BLaER1 (cell line): ENCODE data around the gene DPF3.
A peak's percentile ranks its signal among the peaks of the same experiment; 100 is the strongest.

Experiments used
- H3K27ac ChIP-seq: shearing (Covaris generic); formaldehyde crosslinking; 2 replicates; pipeline ENCODE4 v1.8.1; 2022
- H3K27me3 ChIP-seq: shearing (Covaris generic); formaldehyde crosslinking; 2 replicates; pipeline ENCODE4 v1.8.1; 2022
- H3K36me3 ChIP-seq: shearing (Covaris generic); formaldehyde crosslinking; 2 replicates; pipeline ENCODE4 v1.8.1; 2022
- H3K4me1 ChIP-seq: shearing (Covaris generic); formaldehyde crosslinking; 2 replicates; pipeline ENCODE4 v1.8.1; 2022
- H3K4me2 ChIP-seq: shearing (Covaris generic); formaldehyde crosslinking; 2 replicates; pipeline ENCODE4 v1.8.1; 2022
- H3K4me3 ChIP-seq: shearing (Covaris generic); formaldehyde crosslinking; 2 replicates; pipeline ENCODE4 v1.8.1; 2022
- H3K9ac ChIP-seq: shearing (Covaris generic); formaldehyde crosslinking; 2 replicates; pipeline ENCODE4 v1.8.1; 2022
- H3K9me3 ChIP-seq: shearing (Covaris generic); formaldehyde crosslinking; 2 replicates; pipeline ENCODE4 v1.8.1; 2022
- H4K20me1 ChIP-seq: shearing (Covaris generic); formaldehyde crosslinking; 2 replicates; pipeline ENCODE4 v1.8.1; 2022
- Cebpa-rat ChIP-seq: shearing (Covaris generic); IDR thresholded peaks from 2 replicates; pipeline ENCODE4 v1.8.1; 2022

The DPF3 gene

DNA sequence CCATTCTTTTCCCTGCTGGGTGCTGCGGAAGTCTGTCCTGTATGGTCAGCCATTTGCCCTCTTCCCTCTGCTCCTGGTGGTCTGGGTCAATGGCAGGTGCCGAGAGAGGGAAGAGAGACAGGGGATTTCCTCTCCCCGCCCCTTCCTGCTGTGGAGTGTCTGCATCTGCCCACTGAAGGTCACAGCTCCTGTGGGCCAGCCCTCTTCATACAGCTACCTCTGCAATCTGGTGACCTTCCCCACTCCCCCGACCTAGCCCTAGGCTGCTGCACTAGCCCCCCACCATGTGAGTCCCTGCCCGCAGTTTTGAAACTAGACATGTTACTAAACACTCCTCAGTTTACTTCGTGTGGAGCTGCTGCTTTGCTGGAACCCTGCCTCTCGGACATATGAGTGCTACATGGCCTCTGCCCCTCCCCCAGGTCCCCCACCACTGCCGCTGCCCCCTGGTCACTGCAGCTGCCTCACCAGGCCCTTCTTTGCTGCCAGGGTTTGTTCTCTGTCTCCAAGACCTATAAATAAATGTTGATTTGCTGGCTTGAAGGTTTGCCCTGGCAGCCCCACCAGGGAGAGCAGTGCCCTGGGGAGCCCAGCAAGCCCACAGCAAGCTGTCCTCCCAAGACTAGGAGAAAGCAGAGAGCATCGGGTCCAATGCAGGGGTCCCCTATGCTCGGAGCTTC is 102.9 kb downstream of the DPF3 start:
- H3K36me3 ChIP-seq, result no peaks in the 10 kb centered on the region
- no peaks in the 10 kb centered on the region for H3K27me3 ChIP-seq
- no peak for TF ChIP-seq Cebpa-rat
- H3K9ac ChIP-seq, result no peak overlapping the region
- H3K4me2 ChIP-seq, result peak overlapping the region; percentile 34
- no peaks in the 10 kb centered on the region for H3K9me3 ChIP-seq
- H3K4me1 ChIP-seq, result peaks cover 29% of the 10 kb centered on the region
- no peak overlapping the region for H3K4me3 ChIP-seq
- no peak overlapping the region for H3K27ac ChIP-seq
- no peaks in the 10 kb centered on the region for H4K20me1 ChIP-seq

DNA sequence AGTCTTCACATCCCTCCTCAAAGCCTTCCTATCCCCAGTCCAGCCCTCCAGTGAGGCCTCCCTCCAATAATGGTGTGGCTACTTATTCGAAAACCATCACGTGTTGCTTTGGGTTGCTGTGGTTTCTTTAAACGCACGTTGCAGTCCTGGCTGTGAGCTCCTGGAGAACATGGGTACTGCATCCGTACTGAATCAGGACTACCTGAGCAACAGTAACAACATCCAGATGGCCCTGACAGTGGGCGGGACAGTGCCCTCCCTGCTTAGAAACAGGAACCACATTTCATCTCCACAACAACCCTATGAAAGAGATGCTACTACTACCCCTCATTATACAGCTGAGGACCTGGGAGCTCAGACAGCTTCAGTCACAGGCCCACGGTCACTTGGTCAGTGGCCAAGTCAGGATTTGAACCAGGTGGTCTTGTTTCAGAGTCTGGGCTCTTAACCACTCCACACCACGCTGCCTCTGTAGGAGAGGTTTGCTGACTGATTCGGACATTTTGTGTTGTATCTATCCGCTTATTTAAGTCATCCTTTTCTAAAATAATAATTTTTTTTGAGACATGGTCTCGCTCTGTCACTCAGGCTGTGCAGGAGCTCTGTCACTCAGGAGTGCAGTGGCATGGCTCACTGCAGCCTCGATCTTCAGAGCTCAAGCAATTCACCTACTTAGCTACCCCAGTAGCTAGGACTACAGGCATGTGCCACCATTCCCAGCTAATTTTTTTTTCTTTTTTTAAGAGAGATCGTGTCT is 104.8 kb downstream of the DPF3 start:
- Histone ChIP-seq H3K36me3 (no peaks in the 10 kb centered on the region), H3K4me3 (no peak overlapping the region), H3K9ac (no peak overlapping the region), H3K27ac (no peak overlapping the region), H3K4me1 (peaks cover 29% of the 10 kb centered on the region), H4K20me1 (no peaks in the 10 kb centered on the region), H3K9me3 (no peaks in the 10 kb centered on the region), H3K4me2 (peak overlapping the region; percentile 7), H3K27me3 (no peaks in the 10 kb centered on the region)
- no peak for TF ChIP-seq Cebpa-rat

DNA sequence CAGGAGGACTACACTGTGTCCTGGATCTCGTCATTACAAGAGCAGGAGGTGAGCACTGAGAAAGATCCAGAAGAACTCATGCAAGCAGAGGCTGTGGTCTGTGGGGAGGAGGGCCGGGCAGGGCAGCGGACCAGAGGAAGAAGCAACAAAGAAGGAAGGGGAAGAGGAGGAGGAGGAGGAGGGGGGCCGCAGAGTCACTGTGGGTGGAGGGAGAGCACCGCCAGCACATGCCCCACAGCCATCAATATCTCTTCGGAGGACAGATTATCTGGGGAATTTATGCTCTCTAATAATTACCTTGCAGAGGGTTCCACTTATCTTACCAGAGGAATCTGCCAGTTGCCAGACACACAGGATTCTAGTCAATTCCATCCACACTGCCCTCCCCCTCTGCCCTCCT is 105.6 kb downstream of the DPF3 start:
- Histone ChIP-seq H4K20me1 (no peaks in the 10 kb centered on the region), H3K27me3 (no peaks in the 10 kb centered on the region), H3K27ac (no peak overlapping the region), H3K9ac (no peak overlapping the region), H3K4me3 (no peak overlapping the region), H3K4me2 (peak overlapping the region; percentile 52), H3K36me3 (no peaks in the 10 kb centered on the region), H3K9me3 (no peaks in the 10 kb centered on the region), H3K4me1 (peaks cover 29% of the 10 kb centered on the region)
- TF ChIP-seq Cebpa-rat, result no peak

DNA sequence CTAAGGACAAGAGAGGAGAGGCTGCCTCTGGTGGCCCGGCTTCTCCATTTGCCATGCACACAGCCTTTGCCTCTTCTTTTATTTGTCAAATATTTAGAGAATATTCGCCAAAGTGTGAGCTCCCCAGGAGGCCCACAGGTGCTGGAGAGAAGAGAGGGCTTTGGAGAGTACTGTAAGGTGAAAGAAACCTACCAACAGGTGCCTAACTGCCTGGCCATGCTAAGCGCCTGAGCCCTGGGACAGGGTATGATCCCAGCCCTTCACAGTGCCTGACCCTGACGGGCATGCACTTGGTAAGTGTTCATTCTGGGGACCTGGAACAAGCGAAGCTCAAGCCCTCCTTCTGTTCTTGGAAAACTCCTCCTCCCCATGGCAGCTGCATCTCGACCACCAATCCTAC is 106.1 kb downstream of the DPF3 start:
- Histone ChIP-seq H3K9ac (no peak overlapping the region), H3K27ac (no peak overlapping the region), H4K20me1 (no peaks in the 10 kb centered on the region), H3K27me3 (no peaks in the 10 kb centered on the region), H3K36me3 (no peaks in the 10 kb centered on the region), H3K9me3 (no peaks in the 10 kb centered on the region), H3K4me1 (peaks cover 29% of the 10 kb centered on the region), H3K4me2 (peak overlapping the region; percentile 52), H3K4me3 (no peak overlapping the region)
- TF ChIP-seq Cebpa-rat, result no peak

DNA sequence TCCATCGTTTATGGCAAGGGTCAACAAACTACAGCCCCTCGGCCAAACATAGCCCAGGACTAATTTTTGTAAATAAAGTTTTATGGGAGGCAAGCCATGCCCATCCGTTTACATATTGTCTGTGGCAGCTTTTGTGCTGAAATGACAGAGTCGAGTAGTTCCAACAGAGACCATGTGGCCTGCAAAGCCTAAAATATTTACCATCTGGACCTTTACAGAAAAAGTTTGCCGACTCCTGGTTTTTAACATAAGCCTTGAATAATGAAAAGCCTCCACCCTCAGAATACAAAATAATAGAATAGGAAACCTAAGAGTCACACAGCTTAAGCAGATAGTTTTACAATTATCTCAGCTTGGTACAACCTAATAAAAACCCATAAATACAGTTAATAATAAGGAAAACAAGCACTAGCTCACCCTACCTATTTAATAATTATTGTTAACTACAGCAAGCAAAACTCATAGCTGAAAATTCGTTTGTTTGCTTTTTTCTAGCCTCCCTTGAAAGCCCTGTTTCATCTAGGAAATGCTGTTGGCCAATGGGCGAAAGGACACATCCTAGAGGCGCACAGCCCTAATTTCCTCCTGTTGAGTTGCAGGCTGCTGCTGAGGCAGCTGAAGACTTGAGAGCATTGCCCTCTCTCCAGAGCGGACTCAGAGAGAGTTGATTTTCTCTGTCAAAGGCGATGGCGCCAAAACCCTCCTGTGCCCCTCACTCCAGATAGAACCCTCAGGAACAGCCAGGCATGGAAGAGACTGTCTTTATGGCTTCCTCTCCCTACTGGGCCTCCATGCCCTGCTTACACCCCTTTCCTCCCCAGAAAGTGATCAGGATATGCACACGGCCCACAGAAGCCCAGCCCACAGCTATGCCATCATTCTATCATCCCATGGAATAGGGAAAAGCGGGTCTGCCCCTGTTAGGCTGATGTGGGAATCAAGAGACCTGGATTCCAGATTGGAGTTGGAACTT is 107.2 kb downstream of the DPF3 start:
- TF ChIP-seq Cebpa-rat, result no peak
- Histone ChIP-seq H3K9ac (no peak overlapping the region), H3K4me2 (no peak overlapping the region), H3K4me1 (peaks cover 29% of the 10 kb centered on the region), H3K27ac (no peak overlapping the region), H3K27me3 (no peaks in the 10 kb centered on the region), H3K36me3 (no peaks in the 10 kb centered on the region), H3K9me3 (no peaks in the 10 kb centered on the region), H4K20me1 (no peaks in the 10 kb centered on the region), H3K4me3 (no peak overlapping the region)

DNA sequence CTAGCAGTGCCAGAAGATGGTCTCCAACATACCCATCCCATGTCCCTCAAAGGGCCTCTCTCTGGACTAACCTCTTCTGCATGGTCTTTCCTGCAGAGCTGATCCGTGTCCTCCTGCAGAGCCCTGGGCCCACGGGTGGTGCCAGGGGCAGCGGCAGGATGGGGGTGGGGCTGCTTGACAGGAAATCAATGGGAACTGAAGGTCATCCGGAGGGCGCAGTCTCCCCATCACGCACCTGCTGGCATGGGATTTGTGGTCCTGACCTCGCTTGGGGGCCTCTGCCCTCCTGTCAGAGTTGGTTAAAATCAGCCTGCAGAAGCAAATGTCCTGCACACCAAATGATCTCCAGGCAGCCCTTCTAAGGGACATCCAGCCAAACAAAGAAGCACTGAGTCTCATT is 110.2 kb downstream of the DPF3 start:
- Histone ChIP-seq H3K4me3 (no peak overlapping the region), H3K36me3 (no peaks in the 10 kb centered on the region), H3K27ac (no peak overlapping the region), H3K4me2 (no peak overlapping the region), H3K4me1 (peaks cover 10% of the 10 kb centered on the region), H4K20me1 (no peaks in the 10 kb centered on the region), H3K27me3 (no peaks in the 10 kb centered on the region), H3K9me3 (no peaks in the 10 kb centered on the region), H3K9ac (no peak overlapping the region)
- no peak for TF ChIP-seq Cebpa-rat

DNA sequence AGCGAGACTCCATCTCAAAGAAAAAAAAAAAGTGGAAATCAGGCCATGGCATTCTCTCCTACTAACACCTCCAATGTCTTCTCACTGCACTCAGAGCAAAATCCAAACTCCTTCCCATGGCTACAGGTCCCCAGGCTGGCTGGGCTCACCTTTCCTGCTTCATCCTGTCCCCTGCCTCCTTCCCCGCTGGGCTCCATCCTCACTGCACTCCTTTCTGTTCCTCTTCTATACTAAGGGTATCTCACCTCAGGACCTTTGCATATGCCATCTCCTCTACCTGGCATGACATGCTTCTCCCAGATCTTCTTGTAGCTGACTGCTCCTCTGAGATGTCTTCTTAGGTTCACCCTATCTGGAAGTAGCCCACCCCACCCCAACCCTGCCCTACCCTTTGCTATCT is 111.1 kb downstream of the DPF3 start:
- H3K9me3 ChIP-seq, result peaks cover 4% of the 10 kb centered on the region
- no peak overlapping the region for H3K27ac ChIP-seq
- H3K4me2 ChIP-seq, result no peak overlapping the region
- no peaks in the 10 kb centered on the region for H3K36me3 ChIP-seq
- H3K4me3 ChIP-seq, result no peak overlapping the region
- H3K27me3 ChIP-seq, result no peaks in the 10 kb centered on the region
- no peak overlapping the region for H3K9ac ChIP-seq
- TF ChIP-seq Cebpa-rat, result no peak
- H4K20me1 ChIP-seq, result no peaks in the 10 kb centered on the region
- peaks cover under 1% of the 10 kb centered on the region for H3K4me1 ChIP-seq

DNA sequence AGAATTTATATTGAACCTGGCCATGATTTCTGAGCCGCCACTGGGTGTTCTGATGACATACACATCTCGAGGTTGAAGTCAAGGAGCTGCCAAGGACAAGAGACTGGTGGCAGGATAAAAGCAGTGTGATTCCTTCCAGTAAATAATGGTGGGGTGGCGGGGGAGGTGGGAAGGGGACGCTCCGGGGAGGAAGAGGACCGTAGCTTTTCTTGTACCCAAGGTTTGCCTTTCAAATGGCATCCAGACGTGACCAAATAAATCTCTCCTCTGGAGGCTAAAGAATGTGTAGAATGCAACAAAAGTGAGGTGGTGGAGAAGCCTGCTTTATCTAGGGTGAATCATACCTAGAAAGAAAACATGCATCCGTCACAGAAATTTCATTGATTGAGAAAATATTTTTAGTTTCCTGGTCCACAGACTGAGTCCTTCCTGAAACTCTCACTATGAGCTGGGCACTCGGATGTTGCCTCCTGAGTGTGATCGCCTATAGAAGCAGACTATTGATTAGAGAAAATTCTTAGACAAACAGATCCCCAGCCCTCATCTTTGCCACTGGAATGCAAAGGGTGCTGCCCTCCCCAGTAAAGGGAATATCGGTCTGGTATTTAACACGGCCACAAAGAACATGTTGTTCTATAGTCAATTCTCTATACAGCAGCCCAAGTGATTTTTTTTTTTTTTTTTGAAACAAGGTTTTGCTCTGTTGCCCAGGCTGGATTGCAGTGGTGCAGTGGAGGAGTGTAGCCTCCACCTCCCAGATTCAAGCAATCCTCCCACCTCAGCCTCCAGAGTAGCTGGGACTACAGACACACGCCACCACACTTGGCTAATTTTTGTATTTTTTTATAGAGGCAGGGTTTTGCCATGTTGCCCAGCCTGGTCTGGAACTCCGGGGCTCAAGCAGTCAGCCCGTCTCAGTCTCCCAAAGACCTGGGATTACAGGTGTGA is 112.1 kb downstream of the DPF3 start:
- Histone ChIP-seq H4K20me1 (no peaks in the 10 kb centered on the region), H3K9me3 (peaks cover 9% of the 10 kb centered on the region), H3K4me3 (no peak overlapping the region), H3K36me3 (no peaks in the 10 kb centered on the region), H3K27me3 (no peaks in the 10 kb centered on the region), H3K27ac (no peak overlapping the region), H3K9ac (no peak overlapping the region), H3K4me1 (peaks cover 5% of the 10 kb centered on the region), H3K4me2 (no peak overlapping the region)
- TF ChIP-seq Cebpa-rat, result no peak

DNA sequence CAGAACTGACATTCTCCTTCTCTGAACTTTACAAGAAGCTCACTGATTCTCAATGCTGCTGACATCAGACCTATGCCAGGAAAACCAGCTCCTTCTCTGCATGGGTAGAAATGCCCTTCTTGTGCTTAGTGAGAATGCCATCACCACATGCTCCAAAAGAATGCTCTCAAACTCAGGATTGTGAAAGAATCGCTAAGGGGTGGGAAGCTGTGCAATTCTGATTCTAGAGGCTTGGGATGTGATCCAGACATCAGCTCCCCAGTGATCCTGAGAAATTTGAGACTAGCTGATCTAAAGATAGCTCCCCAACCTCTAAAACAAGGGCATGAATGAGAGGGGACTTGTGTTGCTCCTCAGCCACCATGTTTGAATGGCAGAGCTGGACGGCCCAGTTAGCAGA is 113.2 kb downstream of the DPF3 start:
- Histone ChIP-seq H3K4me1 (peaks cover 13% of the 10 kb centered on the region), H3K27me3 (no peaks in the 10 kb centered on the region), H4K20me1 (no peaks in the 10 kb centered on the region), H3K9me3 (peaks cover 9% of the 10 kb centered on the region), H3K36me3 (no peaks in the 10 kb centered on the region), H3K27ac (no peak overlapping the region), H3K4me3 (no peak overlapping the region), H3K9ac (no peak overlapping the region), H3K4me2 (no peak overlapping the region)
- no peak for TF ChIP-seq Cebpa-rat
